A549 (cell line): ENCODE measurements around the gene SVIL. TPM values are rescaled to one million over a fixed set of nuclear protein-coding genes. Genes with fewer than 3 reads are reported as not detected.

Experiments used
- ATAC-seq, 2 experiments: fragments of 200-7000 bp in 1 of 2; fragments of >200 bp in 1 of 2; cut with Nextera tagmentation in 1 of 2; cut with Tn5 transposase in 1 of 2; 3 replicates each; pipeline versions ENCODE4 v1.8.0 to v1.9.1; 2018 to 2020; ENCODE audit warnings: mild to moderate bottlenecking in 1 of 2, moderate library complexity in 1 of 2
- CTCF ChIA-PET: fragments of 300-600 bp; sonication (Branson Sonifier 250); formaldehyde crosslinking; extraction: SDS; loops from one replicate; lab custom pipeline; 2021; ENCODE audit warnings: antibody characterized with exemption, inconsistent platforms; lab: Yijun Ruan, JAX
- POLR2A ChIA-PET: fragments of 350-600 bp; formaldehyde crosslinking; extraction: SDS; loops from one replicate; lab custom pipeline; 2021; ENCODE audit warnings: antibody characterized with exemption, inconsistent platforms; lab: Yijun Ruan, JAX
- DNase-seq, 2 experiments: peaks; one replicate each; pipeline versions ENCODE4 v3.0.0 to v3.0.0-alpha.2; 2011 to 2016; ENCODE audit warnings: low read depth in 1 of 2, low spot score in 1 of 2
- FAIRE-seq: peaks from 2 replicates; lab custom pipeline; 2011; peaks lifted over from hg19 to GRCh38; lab: Jason Lieb, UNC
- H3K27ac ChIP-seq, 2 experiments: fragments of >200 bp; sonication (Bioruptor Twin); formaldehyde crosslinking; 3 replicates each; pipeline ENCODE4 v1.5.1; 2016 to 2017
- H3K4me1 ChIP-seq: fragments of >200 bp; sonication (Bioruptor Twin); formaldehyde crosslinking; 3 replicates; pipeline ENCODE4 v1.6.1; 2016
- H3K4me2 ChIP-seq: fragments of >200 bp; sonication (Bioruptor Twin); formaldehyde crosslinking; 3 replicates; pipeline ENCODE4 v1.6.1; 2016
- H3K4me3 ChIP-seq: fragments of >200 bp; sonication (Bioruptor Twin); formaldehyde crosslinking; 3 replicates; pipeline ENCODE4 v1.5.1; 2016
- H3K9me3 ChIP-seq: fragments of >200 bp; sonication (Bioruptor Twin); formaldehyde crosslinking; 3 replicates; pipeline ENCODE4 v1.6.1; 2016
- BHLHE40 ChIP-seq: IDR thresholded peaks from 2 replicates; pipeline ENCODE4 v1.6.1; 2012; ENCODE audit warnings: low read depth, low read length, inconsistent platforms
- CBX8 ChIP-seq: fragments of 200-600 bp; sonication (generic); IDR thresholded peaks from 2 replicates; pipeline ENCODE4 v1.6.1; 2016
- CEBPB ChIP-seq, 2 experiments: fragments of >200 bp in 1 of 2; sonication (Bioruptor Twin) in 1 of 2; formaldehyde crosslinking in 1 of 2; IDR thresholded peaks; 2 replicates each; pipeline ENCODE4 v1.6.1; 2012 to 2016
- CHD2 ChIP-seq: fragments of 150-350 bp; IDR thresholded peaks from 2 replicates; pipeline ENCODE4 v1.6.1; 2014; ENCODE audit warnings: low read length; ENCODE audit not compliant: partially characterized antibody
- CHD4 ChIP-seq: fragments of 200-600 bp; sonication (generic); IDR thresholded peaks from 2 replicates; pipeline ENCODE4 v1.6.1; 2016; ENCODE audit warnings: antibody characterized with exemption, mild to moderate bottlenecking, borderline replicate concordance
- EHF ChIP-seq: fragments of 250-450 bp; sonication (Bioruptor Pico); IDR thresholded peaks from 2 replicates; pipeline ENCODE4 v1.5.0; 2020; ENCODE audit warnings: mild to moderate bottlenecking
- EHMT2 ChIP-seq: fragments of 200-600 bp; sonication (generic); IDR thresholded peaks from 2 replicates; pipeline ENCODE4 v1.6.1; 2016; ENCODE audit warnings: antibody characterized with exemption, low read depth, mild to moderate bottlenecking, moderate library complexity
- ESRRA ChIP-seq: fragments of 150-350 bp; IDR thresholded peaks from 2 replicates; pipeline ENCODE4 v1.6.1; 2014; ENCODE audit warnings: mild to moderate bottlenecking, low read length, borderline replicate concordance
- FOSB ChIP-seq: fragments of 250-450 bp; sonication (Bioruptor Pico); IDR thresholded peaks from 2 replicates; pipeline ENCODE4 v1.5.0; 2020; ENCODE audit warnings: mild to moderate bottlenecking, moderate library complexity
- FOSL2 ChIP-seq, 2 experiments: fragments of 450-650 bp in 1 of 2; fragments of >200 bp in 1 of 2; sonication (Bioruptor Twin) in 1 of 2; formaldehyde crosslinking; IDR thresholded peaks; 2 replicates each; pipeline versions ENCODE4 v1.5.0 to v1.6.1; 2016 to 2020; ENCODE audit warnings: mild to moderate bottlenecking in 1 of 2, moderate library complexity in 1 of 2
- GATA3 ChIP-seq: IDR thresholded peaks from 2 replicates; pipeline ENCODE4 v1.6.1; 2012; ENCODE audit warnings: borderline replicate concordance
- HES2 ChIP-seq: fragments of >200 bp; sonication (Bioruptor Twin); formaldehyde crosslinking; IDR thresholded peaks from 2 replicates; pipeline ENCODE4 v1.6.1; 2016
- HEYL ChIP-seq: fragments of 250-450 bp; sonication (Bioruptor Pico); IDR thresholded peaks from 2 replicates; pipeline ENCODE4 v1.8.0; 2021; ENCODE audit warnings: mild to moderate bottlenecking, moderate library complexity
- HOXB5 ChIP-seq: fragments of 250-450 bp; sonication (Bioruptor Pico); IDR thresholded peaks from 2 replicates; pipeline ENCODE4 v1.5.0; 2020; ENCODE audit warnings: mild to moderate bottlenecking, moderate library complexity
- JUNB ChIP-seq: fragments of >200 bp; sonication (Bioruptor Twin); formaldehyde crosslinking; IDR thresholded peaks from 2 replicates; pipeline ENCODE4 v1.6.1; 2016
- KDM5A ChIP-seq: fragments of 200-600 bp; sonication (generic); IDR thresholded peaks from 2 replicates; pipeline ENCODE4 v1.6.1; 2016; ENCODE audit warnings: antibody characterized with exemption, mild to moderate bottlenecking
- MAX ChIP-seq: IDR thresholded peaks from 2 replicates; pipeline ENCODE4 v1.6.1; 2012
- NFE2L2 ChIP-seq: fragments of 150-350 bp; conservative IDR thresholded peaks from 2 replicates; pipeline ENCODE4 v1.6.1; 2014; ENCODE audit warnings: low read length
- NPAS2 ChIP-seq: fragments of 250-450 bp; sonication (Bioruptor Pico); IDR thresholded peaks from 2 replicates; pipeline ENCODE4 v1.8.0; 2022; ENCODE audit warnings: mild to moderate bottlenecking, moderate library complexity, borderline replicate concordance
- POLR2A ChIP-seq: IDR thresholded peaks from 2 replicates; pipeline ENCODE4 v1.6.1; 2012; ENCODE audit warnings: mild to moderate bottlenecking, low read length
- RAD21 ChIP-seq, 2 experiments: fragments of >200 bp in 1 of 2; sonication (Bioruptor Twin) in 1 of 2; formaldehyde crosslinking in 1 of 2; IDR thresholded peaks in 1 of 2; conservative IDR thresholded peaks in 1 of 2; 2 replicates in 1 of 2; 3 replicates in 1 of 2; pipeline ENCODE4 v1.6.1; 2012 to 2018; ENCODE audit warnings: inconsistent platforms in 1 of 2
- RFX5 ChIP-seq: fragments of 450-650 bp; IDR thresholded peaks from 2 replicates; pipeline ENCODE4 v1.7.1; 2014; ENCODE audit warnings: antibody characterized with exemption, mild to moderate bottlenecking, moderate library complexity
- SREBF2 ChIP-seq: fragments of 450-650 bp; IDR thresholded peaks from 2 replicates; pipeline ENCODE4 v1.6.1; 2014; ENCODE audit warnings: mild to moderate bottlenecking, moderate library complexity
- TFCP2L1 ChIP-seq: fragments of 250-450 bp; sonication (Bioruptor Pico); IDR thresholded peaks from 2 replicates; pipeline ENCODE4 v1.5.0; 2021; ENCODE audit warnings: mild to moderate bottlenecking
- ZFP36 ChIP-seq: fragments of 450-650 bp; IDR thresholded peaks from 2 replicates; pipeline ENCODE4 v1.6.1; 2014; ENCODE audit warnings: borderline replicate concordance; ENCODE audit not compliant: partially characterized antibody
- ZNF302 ChIP-seq: fragments of 250-450 bp; sonication (Bioruptor Pico); IDR thresholded peaks from 2 replicates; pipeline ENCODE4 v1.9.0; 2021; ENCODE audit warnings: inconsistent platforms, mild to moderate bottlenecking, moderate library complexity
- WGBS: methylation state at CpG from one replicate; pipeline ENCODE4 v1.1.6; 2017; ENCODE audit errors: missing lambda C conversion rate; 5-methylcytosine and 5-hydroxymethylcytosine counted together
- polyA plus RNA-seq, 4 experiments: library from polyadenylated mRNA; depleted of rRNA in 3 of 4; stranded (reverse); fragments of >200 nt; fragmentation: RNase III in 1 of 4; extraction: RNeasy Plus Mini Kit Qiagen cat#74134 plus additional on column Dnase treatment in 1 of 4; gene quantifications; 2 replicates in 3 of 4; 3 replicates in 1 of 4; pipeline ENCODE4 v1.2.3, GENCODE V29; 2011 to 2017
- TF ChIP-seq, protein P1 (sequence below): fragments of 450-650 bp; IDR thresholded peaks from 2 replicates; pipeline ENCODE4 v1.6.1; 2014; ENCODE audit warnings: antibody characterized with exemption
- TF ChIP-seq, protein P2 (sequence below): fragments of >200 bp; sonication (Bioruptor Twin); formaldehyde crosslinking; IDR thresholded peaks from 3 replicates; pipeline ENCODE4 v1.6.1; 2016
- TF ChIP-seq, protein P3 (sequence below): fragments of >200 bp; sonication (Bioruptor Twin); formaldehyde crosslinking; IDR thresholded peaks from 3 replicates; pipeline ENCODE4 v1.5.1; 2016
- TF ChIP-seq, protein P4 (sequence below): IDR thresholded peaks from 2 replicates; pipeline ENCODE4 v1.6.1; 2012; ENCODE audit warnings: low read depth, borderline replicate concordance

The SVIL gene
- polyA plus RNA-seq, 2 of the 4 experiments (the other 2 are of a cell fraction), result 12.0 to 20.4 TPM

DNA sequence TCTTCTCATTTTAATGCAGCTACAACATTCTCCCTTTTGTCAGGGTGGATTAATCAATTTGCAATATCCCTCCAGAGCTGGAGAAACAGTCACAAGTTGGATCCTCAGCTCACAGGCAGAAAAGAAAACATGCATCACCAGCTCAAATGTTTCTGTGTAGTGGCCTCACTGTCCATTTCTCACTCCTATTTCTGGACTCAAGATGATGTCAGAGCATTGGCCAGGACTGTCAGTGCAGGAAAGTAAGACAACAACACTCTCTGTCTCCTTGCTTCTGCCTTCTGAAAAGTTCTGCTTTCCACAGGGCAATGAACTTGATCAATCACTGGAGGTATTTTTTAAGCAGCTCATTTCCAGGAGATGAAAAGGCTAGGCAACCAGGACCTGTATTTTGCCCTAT lies 8.2 kb upstream of the SVIL start (continued):
- TF ChIP-seq, protein P1, sequence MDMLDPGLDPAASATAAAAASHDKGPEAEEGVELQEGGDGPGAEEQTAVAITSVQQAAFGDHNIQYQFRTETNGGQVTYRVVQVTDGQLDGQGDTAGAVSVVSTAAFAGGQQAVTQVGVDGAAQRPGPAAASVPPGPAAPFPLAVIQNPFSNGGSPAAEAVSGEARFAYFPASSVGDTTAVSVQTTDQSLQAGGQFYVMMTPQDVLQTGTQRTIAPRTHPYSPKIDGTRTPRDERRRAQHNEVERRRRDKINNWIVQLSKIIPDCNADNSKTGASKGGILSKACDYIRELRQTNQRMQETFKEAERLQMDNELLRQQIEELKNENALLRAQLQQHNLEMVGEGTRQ, result no peak
- TF ChIP-seq NPAS2 (CRISPR knock-in tag) (no peak), KDM5A (no peak)

DNA sequence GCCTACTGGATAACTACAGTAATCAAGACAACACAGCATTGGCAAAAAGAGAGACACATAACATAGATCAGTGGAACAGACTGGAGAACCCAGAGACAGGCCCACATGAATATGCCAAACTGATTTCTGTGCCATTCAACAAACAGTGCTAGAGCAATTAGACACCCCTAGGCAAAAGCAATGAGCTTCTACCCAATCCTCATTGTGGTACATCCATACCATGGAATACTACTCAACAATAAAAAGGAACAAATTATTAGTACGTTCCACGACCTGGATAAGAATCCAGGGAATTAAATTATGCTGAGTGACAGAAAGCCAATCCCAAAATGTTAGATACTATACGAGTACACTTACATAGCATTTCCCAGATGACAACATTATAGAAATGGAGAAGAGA lies 2.8 kb upstream of the SVIL start:
- no peak overlapping the region for H3K4me2 ChIP-seq
- H3K27ac ChIP-seq, result no peak overlapping the region
- no peak for TF ChIP-seq GATA3
- no peak for TF ChIP-seq HOXB5
- TF ChIP-seq, protein P2, sequence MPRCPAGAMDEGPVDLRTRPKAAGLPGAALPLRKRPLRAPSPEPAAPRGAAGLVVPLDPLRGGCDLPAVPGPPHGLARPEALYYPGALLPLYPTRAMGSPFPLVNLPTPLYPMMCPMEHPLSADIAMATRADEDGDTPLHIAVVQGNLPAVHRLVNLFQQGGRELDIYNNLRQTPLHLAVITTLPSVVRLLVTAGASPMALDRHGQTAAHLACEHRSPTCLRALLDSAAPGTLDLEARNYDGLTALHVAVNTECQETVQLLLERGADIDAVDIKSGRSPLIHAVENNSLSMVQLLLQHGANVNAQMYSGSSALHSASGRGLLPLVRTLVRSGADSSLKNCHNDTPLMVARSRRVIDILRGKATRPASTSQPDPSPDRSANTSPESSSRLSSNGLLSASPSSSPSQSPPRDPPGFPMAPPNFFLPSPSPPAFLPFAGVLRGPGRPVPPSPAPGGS, result no peak
- TF ChIP-seq TFCP2L1 (CRISPR knock-in tag), result no peak
- no peak for TF ChIP-seq FOSB
- no peak for TF ChIP-seq POLR2A
- TF ChIP-seq ZNF302 (CRISPR knock-in tag), result no peak
- POLR2A ChIA-PET, result no interaction called here
- ATAC-seq (no peak), FAIRE-seq (no peak), DNase-seq (no peak)
- peaks cover 39% of the 10 kb centered on the region for H3K4me1 ChIP-seq
- CTCF ChIA-PET, result no interaction called here
- WGBS, result 89% methylated on average over 3 of the region's 3 CpGs
- no peak overlapping the region for H3K4me3 ChIP-seq
- no peaks in the 10 kb centered on the region for H3K9me3 ChIP-seq

GRCh38 chr10:29636178-29636577 lies 1.4 kb upstream of the SVIL start:
- no peaks in the 10 kb centered on the region for H3K9me3 ChIP-seq
- TF ChIP-seq RFX5, result peak; percentile 71; the same call in 1 of the 2 replicates
- TF ChIP-seq JUNB, result 0 out of 2 replicates have a peak, but pooled peaks have one; percentile 17
- no peak for TF ChIP-seq FOSL2 (IDR thresholded peaks at IDR 0.05)
- TF ChIP-seq FOSL2 (CRISPR knock-in tag; IDR thresholded peaks at IDR 0.05), result peak; percentile 19; the same call in 1 of the 2 replicates
- no peak for TF ChIP-seq ESRRA
- TF ChIP-seq CEBPB (IDR thresholded peaks at IDR 0.05), result no peak
- ATAC-seq (peak; percentile 43 to 84; a peak in 4 of 6 replicates), DNase-seq (peak in 1 of 2 experiments; percentile 67), FAIRE-seq (no peak)
- peaks cover 39% of the 10 kb centered on the region for H3K4me1 ChIP-seq
- 33% methylated on average over 2 of the region's 2 CpGs for WGBS
- H3K27ac ChIP-seq, result peak overlapping the region; percentile 28 to 63
- CTCF ChIA-PET, result interaction anchor here (0.9 to 1.6 kb wide), 4 partner anchors 15 to 166 kb away, joined by 3 to 4 read pairs (median 3); no protein-coding TSS in a partner anchor
- POLR2A ChIA-PET, result no interaction called here
- H3K4me3 ChIP-seq, result no peak overlapping the region
- H3K4me2 ChIP-seq, result peak overlapping the region; percentile 59

GRCh38 chr10:29635711-29636144 lies 957 bp upstream of the SVIL start:
- no peak for FAIRE-seq
- no peak overlapping the region for H3K4me3 ChIP-seq
- no peaks in the 10 kb centered on the region for H3K9me3 ChIP-seq
- peak overlapping the region; percentile 59 for H3K4me2 ChIP-seq
- ChIA-PET CTCF (interaction anchor here (0.6 to 1.6 kb wide), 6 partner anchors 15 to 167 kb away, joined by 3 to 4 read pairs (median 3); no protein-coding TSS in a partner anchor), POLR2A (no interaction called here)
- peak; percentile 73 to 79 for ATAC-seq
- peaks cover 39% of the 10 kb centered on the region for H3K4me1 ChIP-seq
- peak overlapping the region; percentile 28 to 63 for H3K27ac ChIP-seq
- no peak for TF ChIP-seq CHD2
- no peak for TF ChIP-seq EHMT2
- no peak for TF ChIP-seq BHLHE40
- TF ChIP-seq CBX8, result no peak
- no peak for TF ChIP-seq NFE2L2
- TF ChIP-seq HEYL (CRISPR knock-in tag), result no peak
- TF ChIP-seq NPAS2 (CRISPR knock-in tag), result no peak
- TF ChIP-seq KDM5A, result no peak
- no peak for TF ChIP-seq CHD4
- TF ChIP-seq, protein P3, sequence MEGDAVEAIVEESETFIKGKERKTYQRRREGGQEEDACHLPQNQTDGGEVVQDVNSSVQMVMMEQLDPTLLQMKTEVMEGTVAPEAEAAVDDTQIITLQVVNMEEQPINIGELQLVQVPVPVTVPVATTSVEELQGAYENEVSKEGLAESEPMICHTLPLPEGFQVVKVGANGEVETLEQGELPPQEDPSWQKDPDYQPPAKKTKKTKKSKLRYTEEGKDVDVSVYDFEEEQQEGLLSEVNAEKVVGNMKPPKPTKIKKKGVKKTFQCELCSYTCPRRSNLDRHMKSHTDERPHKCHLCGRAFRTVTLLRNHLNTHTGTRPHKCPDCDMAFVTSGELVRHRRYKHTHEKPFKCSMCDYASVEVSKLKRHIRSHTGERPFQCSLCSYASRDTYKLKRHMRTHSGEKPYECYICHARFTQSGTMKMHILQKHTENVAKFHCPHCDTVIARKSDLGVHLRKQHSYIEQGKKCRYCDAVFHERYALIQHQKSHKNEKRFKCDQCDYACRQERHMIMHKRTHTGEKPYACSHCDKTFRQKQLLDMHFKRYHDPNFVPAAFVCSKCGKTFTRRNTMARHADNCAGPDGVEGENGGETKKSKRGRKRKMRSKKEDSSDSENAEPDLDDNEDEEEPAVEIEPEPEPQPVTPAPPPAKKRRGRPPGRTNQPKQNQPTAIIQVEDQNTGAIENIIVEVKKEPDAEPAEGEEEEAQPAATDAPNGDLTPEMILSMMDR, result no peak
- no peak for TF ChIP-seq HOXB5
- TF ChIP-seq MAX, result no peak
- no peak for TF ChIP-seq RAD21 (conservative IDR thresholded peaks at IDR 0.05 in 1 of 2, IDR thresholded peaks at IDR 0.05 in 1 of 2)
- TF ChIP-seq HES2, result no peak
- TF ChIP-seq EHF, result no peak
- no peak for TF ChIP-seq JUNB
- no peak for TF ChIP-seq ZFP36
- TF ChIP-seq RFX5, result no peak
- TF ChIP-seq SREBF2, result no peak
- TF ChIP-seq, protein P4, sequence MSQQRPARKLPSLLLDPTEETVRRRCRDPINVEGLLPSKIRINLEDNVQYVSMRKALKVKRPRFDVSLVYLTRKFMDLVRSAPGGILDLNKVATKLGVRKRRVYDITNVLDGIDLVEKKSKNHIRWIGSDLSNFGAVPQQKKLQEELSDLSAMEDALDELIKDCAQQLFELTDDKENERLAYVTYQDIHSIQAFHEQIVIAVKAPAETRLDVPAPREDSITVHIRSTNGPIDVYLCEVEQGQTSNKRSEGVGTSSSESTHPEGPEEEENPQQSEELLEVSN, result no peak
- WGBS, result 16% methylated on average over 4 of the region's 4 CpGs
- peak in 1 of 2 experiments; percentile 38 for DNase-seq
